Mesothelial cell of epicardium (in vitro differentiated cells): ENCODE measurements around the gene PACS1. TPM values are rescaled to one million over a fixed set of nuclear protein-coding genes. Genes with fewer than 3 reads are reported as not detected.

Source experiments
- DNase-seq, 2 experiments: peaks; one replicate each; pipeline ENCODE4 v3.0.0; 2021; ENCODE audit warnings: low spot score in 2 of 2; ENCODE audit not compliant: unreplicated experiment in 2 of 2
- H3K27ac Mint-ChIP-seq: 2 replicates; pipeline ENCODE4 v1.8.0; 2021; ENCODE audit warnings: mixed read lengths
- H3K27me3 Mint-ChIP-seq: 2 replicates; pipeline ENCODE4 v1.8.0; 2021; ENCODE audit warnings: low read depth, mixed read lengths
- H3K36me3 Mint-ChIP-seq: 2 replicates; pipeline ENCODE4 v1.8.0; 2021; ENCODE audit warnings: mixed read lengths
- H3K4me1 Mint-ChIP-seq: 2 replicates; pipeline ENCODE4 v1.8.0; 2021; ENCODE audit warnings: mixed read lengths
- H3K4me3 Mint-ChIP-seq: 2 replicates; pipeline ENCODE4 v1.8.0; 2021; ENCODE audit warnings: mild to moderate bottlenecking, moderate library complexity, mixed read lengths
- H3K9me3 Mint-ChIP-seq: 2 replicates; pipeline ENCODE4 v1.8.0; 2021; ENCODE audit warnings: mixed read lengths
- CTCF ChIP-seq: fragments of 200-600 bp; sonication (generic); IDR thresholded peaks from one replicate; pipeline ENCODE4 v1.5.0; 2021; ENCODE audit warnings: antibody characterized with exemption; ENCODE audit not compliant: unreplicated experiment
- total RNA-seq: library from RNA; stranded (reverse); gene quantifications from 3 replicates; pipeline ENCODE4 v1.2.1, GENCODE V29; 2021

The PACS1 gene
- total RNA-seq, 1 donor from 2014 or later, result 87.0 TPM

GRCh38 chr11:66042227-66042995 lies 27.7 kb upstream of the PACS1 start:
- no peak for TF ChIP-seq CTCF
- no peak for DNase-seq
- no peaks in the 10 kb centered on the region for H3K36me3 Mint-ChIP-seq
- peaks cover 2% of the 10 kb centered on the region for H3K4me1 Mint-ChIP-seq
- no peak overlapping the region for H3K4me3 Mint-ChIP-seq
- peaks cover 2% of the 10 kb centered on the region for H3K27me3 Mint-ChIP-seq
- no peak overlapping the region for H3K27ac Mint-ChIP-seq
- H3K9me3 Mint-ChIP-seq, result peaks cover under 1% of the 10 kb centered on the region

- Mint-ChIP-seq H3K27ac (no peak overlapping the region), H3K36me3 (no peaks in the 10 kb centered on the region), H3K4me3 (no peak overlapping the region), H3K9me3 (no peaks in the 10 kb centered on the region), H3K4me1 (peaks cover 9% of the 10 kb centered on the region), H3K27me3 (peaks cover 4% of the 10 kb centered on the region)
- no peak for DNase-seq
- no peak for TF ChIP-seq CTCF
Measured at GRCh38 chr11:66042996-66043906, 26.8 kb upstream of the PACS1 start.

GRCh38 chr11:66044757-66045156 lies 25.3 kb upstream of the PACS1 start:
- H3K27me3 Mint-ChIP-seq, result peaks cover 6% of the 10 kb centered on the region
- no peaks in the 10 kb centered on the region for H3K36me3 Mint-ChIP-seq
- peaks cover 18% of the 10 kb centered on the region for H3K4me1 Mint-ChIP-seq
- DNase-seq, result no peak
- no peak for TF ChIP-seq CTCF
- no peak overlapping the region for H3K4me3 Mint-ChIP-seq
- H3K27ac Mint-ChIP-seq, result no peak overlapping the region
- no peaks in the 10 kb centered on the region for H3K9me3 Mint-ChIP-seq

- H3K4me1 Mint-ChIP-seq, result peaks cover 21% of the 10 kb centered on the region
- H3K9me3 Mint-ChIP-seq, result no peaks in the 10 kb centered on the region
- H3K4me3 Mint-ChIP-seq, result no peak overlapping the region
- TF ChIP-seq CTCF, result peak; percentile 94
- DNase-seq, result peak; percentile 77 to 91
- no peaks in the 10 kb centered on the region for H3K36me3 Mint-ChIP-seq
- peaks cover 4% of the 10 kb centered on the region for H3K27me3 Mint-ChIP-seq
- no peak overlapping the region for H3K27ac Mint-ChIP-seq
Measured at GRCh38 chr11:66045177-66045639, 24.9 kb upstream of the PACS1 start.

- no peak for TF ChIP-seq CTCF
- no peak for DNase-seq
- Mint-ChIP-seq H3K27me3 (peaks cover 4% of the 10 kb centered on the region), H3K4me1 (peaks cover 32% of the 10 kb centered on the region), H3K27ac (no peak overlapping the region), H3K36me3 (no peaks in the 10 kb centered on the region), H3K4me3 (no peak overlapping the region), H3K9me3 (no peaks in the 10 kb centered on the region)
Measured at GRCh38 chr11:66046901-66047300, 23.2 kb upstream of the PACS1 start.
